Bronchial epithelial cell (primary cell): ENCODE data around the gene ADGRG1. TPM values are rescaled to one million over a fixed set of nuclear protein-coding genes. Genes with fewer than 3 reads are reported as not detected.

Source experiments
- DNase-seq: peaks from one replicate; pipeline ENCODE4 v3.0.0-alpha.2; 2010; ENCODE audit warnings: low read depth
- FAIRE-seq: peaks from 2 replicates; lab custom pipeline; 2011; peaks lifted over from hg19 to GRCh38; lab: Jason Lieb, UNC
- H3K27me3 ChIP-seq: 2 replicates; pipeline ENCODE4 v1.5.1; 2011; ENCODE audit warnings: low read length; ENCODE audit not compliant: control insufficient read depth, insufficient read depth
- H3K36me3 ChIP-seq: 2 replicates; pipeline ENCODE4 v1.5.1; 2011; ENCODE audit warnings: low read length; ENCODE audit not compliant: control insufficient read depth, insufficient read depth
- H3K4me3 ChIP-seq: 2 replicates; pipeline ENCODE4 v1.5.1; 2011; ENCODE audit warnings: mild to moderate bottlenecking, low read depth, low read length, control low read depth
- CTCF ChIP-seq: IDR thresholded peaks from 2 replicates; pipeline ENCODE4 v1.5.1; 2011; ENCODE audit warnings: mild to moderate bottlenecking, moderate library complexity, low read length, control low read depth, inconsistent platforms; ENCODE audit not compliant: insufficient read depth, severe bottlenecking
- total RNA-seq: library from RNA; depleted of rRNA; stranded (reverse); fragments of >200 nt; gene quantifications from 2 replicates; pipeline ENCODE4 v1.2.1, GENCODE V29; 2014

Gene ADGRG1
- total RNA-seq, 1 donor from 2014 or later, result 21.1 TPM

GRCh38 chr16:57624044-57624688 lies 4.3 kb upstream of the ADGRG1 start:
- DNase-seq (peak; percentile 49), FAIRE-seq (no peak)
- Histone ChIP-seq H3K36me3 (peaks cover 16% of the 10 kb centered on the region), H3K4me3 (no peak overlapping the region), H3K27me3 (no peaks in the 10 kb centered on the region)
- TF ChIP-seq CTCF, result no peak

GRCh38 chr16:57624806-57625500 lies 3.5 kb upstream of the ADGRG1 start:
- TF ChIP-seq CTCF, result no peak
- DNase-seq (no peak), FAIRE-seq (no peak)
- Histone ChIP-seq H3K27me3 (no peaks in the 10 kb centered on the region), H3K36me3 (peaks cover 19% of the 10 kb centered on the region), H3K4me3 (no peak overlapping the region)

- H3K4me3 ChIP-seq, result no peak overlapping the region
- no peaks in the 10 kb centered on the region for H3K27me3 ChIP-seq
- no peak for TF ChIP-seq CTCF
- no peak for FAIRE-seq
- peaks cover 22% of the 10 kb centered on the region for H3K36me3 ChIP-seq
- no peak for DNase-seq
Observed at GRCh38 chr16:57626420-57627170, 1.8 kb upstream of the ADGRG1 start.

GRCh38 chr16:57627184-57627871 lies 1.1 kb upstream of the ADGRG1 start:
- no peak for TF ChIP-seq CTCF
- FAIRE-seq (no peak), DNase-seq (peak; percentile 42)
- Histone ChIP-seq H3K27me3 (no peaks in the 10 kb centered on the region), H3K4me3 (no peak overlapping the region), H3K36me3 (peaks cover 20% of the 10 kb centered on the region)

- Histone ChIP-seq H3K4me3 (peak overlapping the region; percentile 38), H3K36me3 (peaks cover 22% of the 10 kb centered on the region), H3K27me3 (no peaks in the 10 kb centered on the region)
- no peak for TF ChIP-seq CTCF
- peak; percentile 94 for FAIRE-seq
- DNase-seq, result no peak
Observed at GRCh38 chr16:57628783-57629293, 408 bp downstream of the ADGRG1 start.
